Measurements from ENCODE around the gene RAD50.
"Not testable (repeated sequence)": the region's sequence is repeated elsewhere in the genome, so short reads cannot be mapped to it uniquely, and the experiment has no call there.

Gene RAD50

GRCh38 chr5:132687995-132688394 is 131.2 kb downstream of the RAD50 start:
- no peak overlapping the region for H3K4me3 ChIP-seq (ENCODE audit: low read depth, low read length)
- TF ChIP-seq CTCF (IDR thresholded peaks at IDR 0.05; ENCODE audit: low read depth, low read length) = no peak

GRCh38 chr5:132688536-132689339 is 132.0 kb downstream of the RAD50 start:
- no peak overlapping the region for H3K4me3 ChIP-seq (ENCODE audit: low read depth, low read length)
- TF ChIP-seq CTCF (IDR thresholded peaks at IDR 0.05; ENCODE audit: low read depth, low read length) = no peak

GRCh38 chr5:132689513-132689912 is 132.7 kb downstream of the RAD50 start:
- TF ChIP-seq CTCF (IDR thresholded peaks at IDR 0.05; ENCODE audit: low read depth, low read length) = no peak
- H3K4me3 ChIP-seq (ENCODE audit: low read depth, low read length) = no peak overlapping the region

- H3K4me3 ChIP-seq (ENCODE audit: low read depth, low read length) = no peak overlapping the region
- no peak for TF ChIP-seq CTCF (IDR thresholded peaks at IDR 0.05; ENCODE audit: low read depth, low read length)
Measured at GRCh38 chr5:132690156-132690555, 133.4 kb downstream of the RAD50 start.

GRCh38 chr5:132691755-132692631 is 135.2 kb downstream of the RAD50 start:
- H3K4me3 ChIP-seq (ENCODE audit: low read depth, low read length) = not testable (repeated sequence)

GRCh38 chr5:132692632-132692967 is 135.8 kb downstream of the RAD50 start:
- TF ChIP-seq CTCF (IDR thresholded peaks at IDR 0.05; ENCODE audit: low read depth, low read length) = no peak

More at GRCh38 chr5:132692632-132692967, 135.8 kb downstream of the RAD50 start:
- no peak overlapping the region for H3K4me3 ChIP-seq (ENCODE audit: low read depth, low read length)

Measured in WI38 (cell line).